Frontal cortex (tissue), 4 donors: ENCODE data around the gene BNC2. TPM values are rescaled to one million over a fixed set of nuclear protein-coding genes. Genes with fewer than 3 reads are reported as not detected.
"Not testable (repeated sequence)": the region's sequence is repeated elsewhere in the genome, so short reads cannot be mapped to it uniquely, and the experiment has no call there.

ENCODE experiments used
- DNase-seq, 2 donors: peaks; one replicate each; pipeline ENCODE4 v3.0.0; 2012; ENCODE audit warnings: low spot score in 2 of 2
- FAIRE-seq: peaks from 2 replicates; lab custom pipeline; 2012; peaks lifted over from hg19 to GRCh38; lab: Jason Lieb, UNC
- total RNA-seq: library from RNA; depleted of rRNA; stranded (reverse); fragments of >200 nt; gene quantifications from one replicate; pipeline ENCODE4 v1.2.3, GENCODE V29; 2014
- donor health status: control.
- donor health status: control.
- donor health status: control.

The BNC2 gene
- total RNA-seq, 1 donor from 2014 or later, result 1.6 TPM

GRCh38 chr9:16496908-16497307 is 373.6 kb downstream of the BNC2 start:
- no peak for FAIRE-seq
- no peak for DNase-seq

GRCh38 chr9:16487915-16488314 is 382.6 kb downstream of the BNC2 start:
- DNase-seq (no peak), FAIRE-seq (no peak)

- FAIRE-seq, result no peak
- no peak for DNase-seq
Observed at GRCh38 chr9:16485575-16486321, 384.7 kb downstream of the BNC2 start.

- no peak for FAIRE-seq
- DNase-seq, result no peak
Observed at GRCh38 chr9:16485160-16485559, 385.3 kb downstream of the BNC2 start.

GRCh38 chr9:16484744-16485143 is 385.7 kb downstream of the BNC2 start:
- no peak for FAIRE-seq
- no peak for DNase-seq

GRCh38 chr9:16484180-16484579 is 386.3 kb downstream of the BNC2 start:
- FAIRE-seq, result no peak
- no peak for DNase-seq

- FAIRE-seq (no peak), DNase-seq (no peak)
Observed at GRCh38 chr9:16482764-16483163, 387.7 kb downstream of the BNC2 start.

GRCh38 chr9:16480584-16480983 is 389.9 kb downstream of the BNC2 start:
- not testable (repeated sequence) for DNase-seq, FAIRE-seq

GRCh38 chr9:16475996-16476395 is 394.5 kb downstream of the BNC2 start:
- FAIRE-seq (no peak), DNase-seq (no peak)

- no peak for FAIRE-seq
- no peak for DNase-seq
Observed at GRCh38 chr9:16475257-16475656, 395.2 kb downstream of the BNC2 start.

GRCh38 chr9:16469184-16469583 is 401.3 kb downstream of the BNC2 start:
- DNase-seq, result no peak
- no peak for FAIRE-seq

GRCh38 chr9:16461851-16462250 is 408.6 kb downstream of the BNC2 start:
- DNase-seq (no peak), FAIRE-seq (no peak)

- DNase-seq (no peak), FAIRE-seq (no peak)
Observed at GRCh38 chr9:16461137-16461840, 409.2 kb downstream of the BNC2 start.

GRCh38 chr9:16460696-16461095 is 409.8 kb downstream of the BNC2 start:
- FAIRE-seq, result no peak
- DNase-seq, result no peak

- DNase-seq (no peak), FAIRE-seq (no peak)
Observed at GRCh38 chr9:16459421-16460148, 410.9 kb downstream of the BNC2 start.

GRCh38 chr9:16458696-16459420 is 411.6 kb downstream of the BNC2 start:
- no peak for DNase-seq
- FAIRE-seq, result no peak

GRCh38 chr9:16455842-16456241 is 414.6 kb downstream of the BNC2 start:
- no peak for FAIRE-seq

GRCh38 chr9:16453390-16453789 is 417.1 kb downstream of the BNC2 start:
- no peak for FAIRE-seq

More at GRCh38 chr9:16455842-16456241, 414.6 kb downstream of the BNC2 start:
- no peak for DNase-seq

GRCh38 chr9:16450578-16450977 is 419.9 kb downstream of the BNC2 start:
- no peak for FAIRE-seq

More at GRCh38 chr9:16453390-16453789, 417.1 kb downstream of the BNC2 start:
- no peak for DNase-seq

GRCh38 chr9:16450043-16450442 is 420.4 kb downstream of the BNC2 start:
- no peak for DNase-seq
- no peak for FAIRE-seq

More at GRCh38 chr9:16450578-16450977, 419.9 kb downstream of the BNC2 start:
- no peak for DNase-seq
